Hair follicle dermal papilla cell (primary cell): ENCODE data around the gene MAGEA3. TPM values are rescaled to one million over a fixed set of nuclear protein-coding genes. Genes with fewer than 3 reads are reported as not detected.

Source experiments
- total RNA-seq: library from RNA; depleted of rRNA; stranded (reverse); fragments of >200 nt; gene quantifications from 2 replicates; pipeline ENCODE4 v1.2.3, GENCODE V29; 2012

MAGEA3 gene
- total RNA-seq = not detected in 2 replicates

GRCh38 chrX:152697952-152698931 lies at the start of gene MAGEA3:
Gene MAGEA3, plus strand, starts transcription at chrX:152698794. Its CDS starts 2,039 bp downstream, at chrX:152700833.

GRCh38 chrX:152709173-152709572 lies 10.6 kb downstream of the MAGEA3 start, which contains the start of gene CSAG2:
Gene CSAG2, minus strand, starts transcription at chrX:152709273. Its CDS starts 161 bp downstream, at chrX:152709112.

GRCh38 chrX:152713815-152714787 lies 15.5 kb downstream of the MAGEA3 start, which contains the start of gene MAGEA2B:
Gene MAGEA2B, plus strand, starts transcription at chrX:152714628. Its CDS starts 2,479 bp downstream, at chrX:152717107.

DNA sequence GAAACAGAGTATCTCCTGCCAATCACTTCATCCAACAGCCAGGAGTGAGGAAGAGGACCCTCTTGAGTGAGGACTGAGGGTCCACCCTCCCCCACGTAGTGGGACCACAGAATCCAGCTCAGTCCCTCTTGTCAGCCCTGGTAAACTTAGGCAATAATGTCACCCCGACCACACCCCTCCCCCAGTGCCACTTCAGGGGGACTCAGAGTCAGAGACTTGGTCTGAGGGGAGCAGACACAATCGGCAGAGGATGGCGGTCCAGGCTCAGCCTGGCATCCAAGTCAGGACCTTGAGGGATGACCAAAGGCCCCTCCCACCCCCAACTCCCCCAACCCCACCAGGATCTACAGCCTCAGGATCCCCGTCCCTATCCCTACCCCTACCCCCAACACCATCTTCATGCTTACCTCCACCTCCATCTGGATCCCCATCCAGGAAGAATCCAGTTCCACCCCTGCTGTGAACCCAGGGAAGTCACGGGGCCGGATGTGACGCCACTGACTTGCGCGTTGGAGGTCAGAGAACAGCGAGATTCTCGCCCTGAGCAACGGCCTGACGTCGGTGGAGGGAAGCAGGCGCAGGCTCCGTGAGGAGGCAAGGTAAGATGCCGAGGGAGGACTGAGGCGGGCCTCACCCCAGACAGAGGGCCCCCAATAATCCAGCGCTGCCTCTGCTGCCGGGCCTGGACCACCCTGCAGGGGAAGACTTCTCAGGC lies 34.8 kb downstream of the MAGEA3 start, which contains the start of the genes CSAG1 and MAGEA12:
Gene CSAG1 (minus strand): TSS at position 461 of the 715 bp plus-strand sequence. CDS start 1,261 bp downstream, outside the sequence.
Gene MAGEA12 (plus strand): TSS at position 497 of the 715 bp plus-strand sequence. CDS start 2,405 bp downstream, outside the sequence.

Other genes with a start within 250 kb of the MAGEA3 start
- 1.3 TPM in 2 replicates for gene GABRA3, start 247.5 kb upstream of the MAGEA3 start, total RNA-seq
- gene GABRQ, start 60.9 kb upstream of the MAGEA3 start, total RNA-seq = 0.16 and 0.24 TPM in 2 replicates
- not detected in 2 replicates for gene CSAG2, start 10.5 kb downstream of the MAGEA3 start, total RNA-seq
- gene MAGEA2B, start 15.8 kb downstream of the MAGEA3 start, total RNA-seq = not detected in 2 replicates
- gene CSAG1, start 34.9 kb downstream of the MAGEA3 start, total RNA-seq = not detected in 2 replicates
- gene MAGEA12, start 35.0 kb downstream of the MAGEA3 start, total RNA-seq = not detected in 2 replicates
- gene MAGEA2, start 55.0 kb downstream of the MAGEA3 start, total RNA-seq = not detected in 2 replicates
- not detected in 2 replicates for gene CSAG3, start 60.4 kb downstream of the MAGEA3 start, total RNA-seq
- not detected in 2 replicates for gene MAGEA6, start 70.9 kb downstream of the MAGEA3 start, total RNA-seq
- gene CETN2, start 132.0 kb downstream of the MAGEA3 start, total RNA-seq = 29.9 and 44.4 TPM in 2 replicates
- 18.2 and 24.5 TPM in 2 replicates for gene NSDHL, start 132.3 kb downstream of the MAGEA3 start, total RNA-seq
- gene ZNF185, start 199.3 kb downstream of the MAGEA3 start, total RNA-seq = 7.8 and 14.3 TPM in 2 replicates